Measurements from ENCODE around the gene PAFAH1B1.

DNA sequence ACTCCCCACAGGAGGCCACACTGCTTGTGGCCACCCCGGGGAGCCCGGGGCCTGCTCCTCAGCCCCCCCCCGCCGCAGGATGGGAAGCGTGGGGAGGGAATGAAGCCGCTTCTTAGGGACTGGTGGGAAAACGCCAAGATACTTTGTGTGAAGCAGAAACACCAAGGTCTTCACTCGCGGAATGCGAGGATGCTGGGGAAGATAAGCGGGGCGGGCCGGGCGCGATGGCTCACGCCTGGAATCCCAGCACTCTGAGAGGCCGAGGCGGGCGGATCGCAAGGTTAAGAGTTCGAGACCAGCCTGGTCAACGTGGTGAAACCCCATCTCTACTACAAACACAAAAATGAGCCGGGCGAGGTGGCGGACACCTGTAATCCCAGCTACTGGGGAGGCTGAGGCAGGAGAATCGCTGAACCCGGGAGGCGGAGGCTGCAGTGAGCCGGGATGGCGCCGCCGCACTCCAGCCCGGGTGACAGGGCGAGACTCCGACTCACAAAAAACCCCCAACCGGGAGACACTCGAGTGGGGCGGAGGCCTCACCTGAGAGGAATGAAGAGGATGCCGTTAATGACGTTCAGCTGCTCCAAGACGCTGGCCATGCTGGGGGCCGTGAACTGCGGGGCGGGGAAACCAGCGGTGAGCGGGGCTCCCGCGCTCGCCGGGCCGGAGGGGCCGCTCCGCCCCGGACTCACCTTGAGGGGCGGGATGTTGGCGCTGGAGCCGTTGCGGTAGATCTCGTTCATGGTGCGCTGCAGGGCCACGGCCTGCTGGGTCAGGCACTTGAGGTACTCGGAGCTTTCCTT lies 97.8 kb downstream of the PAFAH1B1 start:
- TF ChIP-seq, protein P1, sequence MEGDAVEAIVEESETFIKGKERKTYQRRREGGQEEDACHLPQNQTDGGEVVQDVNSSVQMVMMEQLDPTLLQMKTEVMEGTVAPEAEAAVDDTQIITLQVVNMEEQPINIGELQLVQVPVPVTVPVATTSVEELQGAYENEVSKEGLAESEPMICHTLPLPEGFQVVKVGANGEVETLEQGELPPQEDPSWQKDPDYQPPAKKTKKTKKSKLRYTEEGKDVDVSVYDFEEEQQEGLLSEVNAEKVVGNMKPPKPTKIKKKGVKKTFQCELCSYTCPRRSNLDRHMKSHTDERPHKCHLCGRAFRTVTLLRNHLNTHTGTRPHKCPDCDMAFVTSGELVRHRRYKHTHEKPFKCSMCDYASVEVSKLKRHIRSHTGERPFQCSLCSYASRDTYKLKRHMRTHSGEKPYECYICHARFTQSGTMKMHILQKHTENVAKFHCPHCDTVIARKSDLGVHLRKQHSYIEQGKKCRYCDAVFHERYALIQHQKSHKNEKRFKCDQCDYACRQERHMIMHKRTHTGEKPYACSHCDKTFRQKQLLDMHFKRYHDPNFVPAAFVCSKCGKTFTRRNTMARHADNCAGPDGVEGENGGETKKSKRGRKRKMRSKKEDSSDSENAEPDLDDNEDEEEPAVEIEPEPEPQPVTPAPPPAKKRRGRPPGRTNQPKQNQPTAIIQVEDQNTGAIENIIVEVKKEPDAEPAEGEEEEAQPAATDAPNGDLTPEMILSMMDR (IDR thresholded peaks at IDR 0.05): no peak
- no peak for TF ChIP-seq POLR2A (IDR thresholded peaks at IDR 0.05)
